GM18861 (cell line): Measurements from ENCODE around the gene LGI1.

Experiments
- ATAC-seq: cut with Tn5 transposase; IDR thresholded peaks from one replicate; pipeline ENCODE4 v1.9.1; 2021; ENCODE audit not compliant: unreplicated experiment

LGI1 gene

GRCh38 chr10:93754761-93755160, 3.0 kb upstream of the LGI1 start:
- no peak for ATAC-seq

GRCh38 chr10:93755443-93756116, 2.2 kb upstream of the LGI1 start:
- ATAC-seq = no peak

GRCh38 chr10:93756118-93756517, 1.6 kb upstream of the LGI1 start:
- ATAC-seq = no peak

GRCh38 chr10:93757136-93757535, 600 bp upstream of the LGI1 start:
- ATAC-seq = no peak

GRCh38 chr10:93758508-93758885, 761 bp downstream of the LGI1 start:
- ATAC-seq = no peak

GRCh38 chr10:93758891-93759410, 1.2 kb downstream of the LGI1 start:
- ATAC-seq = no peak

GRCh38 chr10:93760490-93760889, 2.8 kb downstream of the LGI1 start:
- ATAC-seq = no peak

GRCh38 chr10:93762979-93763391, 5.2 kb downstream of the LGI1 start:
- ATAC-seq = no peak

GRCh38 chr10:93766918-93767317, 9.2 kb downstream of the LGI1 start:
- ATAC-seq = no peak

- no peak for ATAC-seq
Measured at GRCh38 chr10:93767724-93768399, 10.1 kb downstream of the LGI1 start.

GRCh38 chr10:93768892-93769291, 11.2 kb downstream of the LGI1 start:
- no peak for ATAC-seq

- ATAC-seq = no peak
Measured at GRCh38 chr10:93771354-93771753, 13.6 kb downstream of the LGI1 start.

- ATAC-seq = no peak
Measured at GRCh38 chr10:93773120-93773519, 15.4 kb downstream of the LGI1 start.

- no peak for ATAC-seq
Measured at GRCh38 chr10:93773705-93774104, 16.0 kb downstream of the LGI1 start.

- ATAC-seq = no peak
Measured at GRCh38 chr10:93775356-93775755, 17.6 kb downstream of the LGI1 start.

GRCh38 chr10:93777092-93777491, 19.4 kb downstream of the LGI1 start:
- ATAC-seq = no peak

GRCh38 chr10:93784059-93784458, 26.3 kb downstream of the LGI1 start:
- no peak for ATAC-seq

GRCh38 chr10:93788413-93789208, 30.9 kb downstream of the LGI1 start:
- no peak for ATAC-seq

- no peak for ATAC-seq
Measured at GRCh38 chr10:93790439-93790838, 32.7 kb downstream of the LGI1 start.

- no peak for ATAC-seq
Measured at GRCh38 chr10:93796167-93796566, 38.4 kb downstream of the LGI1 start.

- no peak for ATAC-seq
Measured at GRCh38 chr10:93797825-93798224, 40.1 kb downstream of the LGI1 start.
